DND-41 (cell line): Measurements from ENCODE around the gene LUZP2.

Experiments
- ATAC-seq: fragments of 200-7000 bp; cut with Tn5 transposase; 3 replicates; pipeline ENCODE4 v1.9.1; 2021; ENCODE audit warnings: low read depth; ENCODE audit not compliant: insufficient read depth
- DNase-seq: peaks from one replicate; pipeline ENCODE4 v3.0.0-alpha.2; 2020
- H2AFZ ChIP-seq: 2 replicates; pipeline ENCODE4 v1.6.0; 2012; ENCODE audit warnings: low read depth, low read length
- H3K27ac ChIP-seq: 2 replicates; pipeline ENCODE4 v1.5.1; 2012; ENCODE audit warnings: low read length, inconsistent platforms
- H3K27me3 ChIP-seq: fragments of 200-600 bp; sonication (generic); 2 replicates; pipeline ENCODE4 v1.6.0; 2012; ENCODE audit warnings: low read length, mild to moderate bottlenecking, inconsistent platforms; ENCODE audit not compliant: insufficient read depth, poor library complexity
- H3K36me3 ChIP-seq: 2 replicates; pipeline ENCODE4 v1.5.1; 2012; ENCODE audit warnings: low read length, inconsistent platforms; ENCODE audit not compliant: insufficient read depth
- H3K4me1 ChIP-seq: 2 replicates; pipeline ENCODE4 v1.5.1; 2012; ENCODE audit warnings: mild to moderate bottlenecking, low read length; ENCODE audit not compliant: insufficient read depth
- H3K4me2 ChIP-seq: 2 replicates; pipeline ENCODE4 v1.6.0; 2012; ENCODE audit warnings: mild to moderate bottlenecking, moderate library complexity, low read length, inconsistent platforms; ENCODE audit not compliant: insufficient read depth
- H3K4me3 ChIP-seq, 2 experiments: fragments of 200-600 bp in 1 of 2; shearing (Covaris generic) in 1 of 2; 2 replicates each; pipeline ENCODE4 v1.5.1; 2012 to 2016; ENCODE audit warnings: inconsistent platforms in 2 of 2, low read length in 2 of 2, mild to moderate bottlenecking in 2 of 2, low read depth in 1 of 2, moderate library complexity in 1 of 2
- H3K79me2 ChIP-seq: 2 replicates; pipeline ENCODE4 v1.6.0; 2012; ENCODE audit warnings: low read length, inconsistent platforms; ENCODE audit not compliant: insufficient read depth
- H3K9ac ChIP-seq: 2 replicates; pipeline ENCODE4 v1.6.0; 2012; ENCODE audit warnings: low read depth, mild to moderate bottlenecking, inconsistent platforms, low read length, moderate library complexity
- H3K9me3 ChIP-seq: 2 replicates; pipeline ENCODE4 v1.5.1; 2012; ENCODE audit warnings: low read length, moderate library complexity, mild to moderate bottlenecking, inconsistent platforms; ENCODE audit not compliant: insufficient read depth, severe bottlenecking
- H4K20me1 ChIP-seq: 2 replicates; pipeline ENCODE4 v1.6.0; 2012; ENCODE audit warnings: low read length; ENCODE audit not compliant: insufficient read depth
- EZH2 ChIP-seq: IDR thresholded peaks from 3 replicates; pipeline ENCODE4 v1.6.1; 2012; ENCODE audit warnings: borderline replicate concordance, low read depth, mild to moderate bottlenecking, moderate library complexity, low read length, inconsistent platforms; ENCODE audit not compliant: severe bottlenecking
- TF ChIP-seq, protein P1 (sequence below): IDR thresholded peaks from 2 replicates; pipeline ENCODE4 v1.5.1; 2012; ENCODE audit warnings: borderline replicate concordance, low read length, moderate library complexity, mild to moderate bottlenecking; ENCODE audit not compliant: poor library complexity, severe bottlenecking; ENCODE audit errors: extremely low read depth

LUZP2 gene

DNA sequence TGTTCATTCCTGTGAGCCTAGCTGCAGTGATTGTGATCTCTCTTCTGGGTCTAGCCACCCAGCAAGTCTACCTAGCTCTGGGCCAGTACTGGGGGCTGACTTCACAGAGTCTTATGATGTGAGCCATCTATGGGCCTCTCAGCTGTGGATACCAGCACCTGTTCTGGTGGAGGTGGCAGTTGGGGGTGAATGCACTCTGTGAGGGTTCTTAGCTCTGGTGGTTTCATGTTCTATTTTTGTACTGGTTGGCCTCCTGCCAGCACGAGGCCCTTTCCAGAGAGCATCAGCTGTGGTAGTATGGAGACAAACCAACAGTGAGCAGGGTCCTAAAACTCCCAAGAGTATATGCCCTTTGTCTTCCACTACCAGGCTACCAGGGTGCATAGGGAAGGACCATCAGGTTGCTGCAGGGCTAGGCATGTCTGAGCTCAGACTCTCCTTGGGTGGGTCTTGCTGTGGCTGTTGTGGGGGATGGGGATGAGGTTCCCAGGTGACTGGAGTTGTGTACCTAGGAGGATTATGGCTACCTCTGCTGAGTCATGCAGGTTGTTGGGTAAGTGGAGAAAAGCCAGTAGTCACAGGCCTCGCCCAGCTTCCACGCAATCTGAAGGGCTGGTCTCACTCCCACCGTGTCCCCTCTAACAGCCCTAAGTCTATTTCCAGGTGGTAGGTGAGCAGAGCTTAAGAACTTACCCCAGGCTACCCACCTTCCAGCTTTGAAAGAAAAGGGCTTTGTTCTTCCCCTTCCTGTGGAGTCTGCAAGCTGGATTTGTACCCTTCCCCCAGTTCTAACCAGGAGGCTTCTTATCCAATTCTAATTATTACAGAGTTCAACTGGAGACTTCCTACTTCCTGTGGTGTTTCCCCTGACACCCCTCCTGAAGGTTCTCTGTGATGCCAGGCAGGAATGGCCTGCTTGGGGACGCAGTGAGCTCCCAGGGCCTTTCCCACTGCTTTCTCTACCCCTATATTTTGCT, 250.7 kb downstream of the LUZP2 start:
- DNase-seq (peak; percentile 83), ATAC-seq (peak; percentile 93)
- Histone ChIP-seq H3K27me3 (no peaks in the 10 kb centered on the region), H3K27ac (peak overlapping the region; percentile 64), H3K36me3 (no peaks in the 10 kb centered on the region), H2AFZ (peak overlapping the region; percentile 48), H3K4me2 (no peak overlapping the region; the same call in 1 of the 2 replicates), H3K4me3 (no peak overlapping the region; a peak in 1 of 4 replicates), H3K4me1 (peaks cover 27% of the 10 kb centered on the region), H4K20me1 (no peaks in the 10 kb centered on the region), H3K79me2 (no peaks in the 10 kb centered on the region), H3K9me3 (no peaks in the 10 kb centered on the region), H3K9ac (no peak overlapping the region)
- TF ChIP-seq EZH2, result no peak
- TF ChIP-seq, protein P1, sequence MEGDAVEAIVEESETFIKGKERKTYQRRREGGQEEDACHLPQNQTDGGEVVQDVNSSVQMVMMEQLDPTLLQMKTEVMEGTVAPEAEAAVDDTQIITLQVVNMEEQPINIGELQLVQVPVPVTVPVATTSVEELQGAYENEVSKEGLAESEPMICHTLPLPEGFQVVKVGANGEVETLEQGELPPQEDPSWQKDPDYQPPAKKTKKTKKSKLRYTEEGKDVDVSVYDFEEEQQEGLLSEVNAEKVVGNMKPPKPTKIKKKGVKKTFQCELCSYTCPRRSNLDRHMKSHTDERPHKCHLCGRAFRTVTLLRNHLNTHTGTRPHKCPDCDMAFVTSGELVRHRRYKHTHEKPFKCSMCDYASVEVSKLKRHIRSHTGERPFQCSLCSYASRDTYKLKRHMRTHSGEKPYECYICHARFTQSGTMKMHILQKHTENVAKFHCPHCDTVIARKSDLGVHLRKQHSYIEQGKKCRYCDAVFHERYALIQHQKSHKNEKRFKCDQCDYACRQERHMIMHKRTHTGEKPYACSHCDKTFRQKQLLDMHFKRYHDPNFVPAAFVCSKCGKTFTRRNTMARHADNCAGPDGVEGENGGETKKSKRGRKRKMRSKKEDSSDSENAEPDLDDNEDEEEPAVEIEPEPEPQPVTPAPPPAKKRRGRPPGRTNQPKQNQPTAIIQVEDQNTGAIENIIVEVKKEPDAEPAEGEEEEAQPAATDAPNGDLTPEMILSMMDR, result no peak

DNA sequence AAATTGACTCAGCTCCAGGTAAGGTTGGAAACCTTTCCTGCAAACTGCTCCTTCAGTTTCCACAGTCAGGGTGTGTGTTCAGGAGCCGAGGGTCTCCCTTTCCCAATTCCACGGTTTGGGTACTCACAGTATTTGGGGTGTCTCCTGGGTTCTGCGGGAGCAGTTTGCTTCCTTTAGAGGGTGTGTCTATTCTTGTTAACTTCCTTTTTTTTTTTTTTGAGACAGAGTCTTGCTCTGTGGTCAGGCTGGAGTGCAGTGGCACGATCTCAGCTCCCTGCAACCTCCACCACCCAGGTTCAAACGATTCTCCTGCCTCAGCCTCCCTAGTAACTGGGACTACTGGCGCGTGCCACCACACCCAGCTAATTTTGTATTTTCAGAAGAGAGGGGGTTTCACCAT, 251.4 kb downstream of the LUZP2 start:
- DNase-seq (peak; percentile 21), ATAC-seq (no peak)
- H3K4me2 ChIP-seq, result no peak overlapping the region
- H3K4me3 ChIP-seq, result no peak overlapping the region; a peak in 1 of 4 replicates
- peaks cover 27% of the 10 kb centered on the region for H3K4me1 ChIP-seq
- H3K27ac ChIP-seq, result peak overlapping the region; percentile 64
- no peaks in the 10 kb centered on the region for H4K20me1 ChIP-seq
- H3K27me3 ChIP-seq, result no peaks in the 10 kb centered on the region
- peak overlapping the region; percentile 48 for H2AFZ ChIP-seq
- no peak overlapping the region for H3K9ac ChIP-seq
- H3K9me3 ChIP-seq, result no peaks in the 10 kb centered on the region
- H3K36me3 ChIP-seq, result no peaks in the 10 kb centered on the region
- TF ChIP-seq, protein P1, result no peak
- TF ChIP-seq EZH2, result no peak
- no peaks in the 10 kb centered on the region for H3K79me2 ChIP-seq

DNA sequence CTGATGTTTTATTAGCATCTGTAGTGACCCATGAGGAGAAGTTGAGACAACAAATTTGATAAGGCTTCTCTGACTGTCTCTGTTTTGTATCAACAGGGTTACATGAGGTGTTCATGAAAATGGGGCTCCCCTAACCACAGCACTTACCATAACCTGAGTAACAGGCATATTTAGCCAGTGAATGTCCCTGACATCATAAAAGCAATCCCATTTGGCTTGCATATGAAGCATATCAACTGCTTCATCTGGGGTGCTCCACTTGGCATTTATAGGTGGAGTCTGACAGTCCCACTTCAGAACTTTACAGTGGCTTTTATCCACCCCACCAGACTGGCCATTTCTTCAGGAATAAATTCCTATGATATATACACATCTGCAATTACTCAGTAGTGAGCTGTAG, 257.6 kb downstream of the LUZP2 start:
- Histone ChIP-seq H2AFZ (no peak overlapping the region), H4K20me1 (no peaks in the 10 kb centered on the region), H3K9me3 (no peaks in the 10 kb centered on the region), H3K9ac (no peak overlapping the region), H3K79me2 (no peaks in the 10 kb centered on the region), H3K36me3 (no peaks in the 10 kb centered on the region), H3K4me2 (no peak overlapping the region), H3K4me1 (no peaks in the 10 kb centered on the region), H3K27me3 (no peaks in the 10 kb centered on the region), H3K27ac (no peak overlapping the region), H3K4me3 (no peak overlapping the region)
- DNase-seq, result no peak
- ATAC-seq, result no peak
- TF ChIP-seq, protein P1, result no peak
- TF ChIP-seq EZH2, result no peak
